Measurements from ENCODE around the gene KIT. TPM values are rescaled to one million over a fixed set of nuclear protein-coding genes. Genes with fewer than 3 reads are reported as not detected.
A peak's percentile ranks its signal among the peaks of the same experiment; 100 is the strongest.

KIT gene
- total RNA-seq, 1 experiment from 2014 or later: 1.5 TPM

- no TSS peak for BruUV-seq (replicated peaks)
- Histone ChIP-seq H3K27me3 (ENCODE audit: control insufficient read depth, insufficient read depth, low read length) (no peaks in the 10 kb centered on the region), H3K4me3 (ENCODE audit: low read depth in 2 of 2, low read length in 2 of 2) (no peak overlapping the region), H3K9me3 (ENCODE audit: control insufficient read depth, insufficient read depth, low read depth, low read length) (no peaks in the 10 kb centered on the region), H3K4me1 (ENCODE audit: control insufficient read depth, insufficient read depth, low read length) (no peaks in the 10 kb centered on the region), H3K36me3 (ENCODE audit: control insufficient read depth, insufficient read depth, low read length) (no peaks in the 10 kb centered on the region), H3K27ac (ENCODE audit: low read length) (no peak overlapping the region)
- ChIA-PET CTCF (no interaction called here), POLR2A (no interaction called here)
- intact Hi-C loops (cut with micrococcal nuclease; ENCODE audit: unreplicated experiment): no loop called here
- in situ Hi-C loops (cut with HindIII; ENCODE audit: low pct_unique_long_range_greater_than_20kb, low sequenced_read_pairs): no loop called here
- TF ChIP-seq CTCF (IDR thresholded peaks at IDR 0.05): peak; percentile 50
- TF ChIP-seq SIN3A (IDR thresholded peaks at IDR 0.05; ENCODE audit: borderline replicate concordance, insufficient read depth, low read depth, low read length): no peak
- ATAC-seq: no peak
- peak; percentile 13 for DNase-seq (ENCODE audit: low read depth, low spot score)
Observed at GRCh38 chr4:54683616-54684346, 26.0 kb downstream of the KIT start.

GRCh38 chr4:54685810-54686209 lies 28.1 kb downstream of the KIT start:
- Histone ChIP-seq H3K9me3 (ENCODE audit: control insufficient read depth, insufficient read depth, low read depth, low read length) (no peaks in the 10 kb centered on the region), H3K4me1 (ENCODE audit: control insufficient read depth, insufficient read depth, low read length) (no peaks in the 10 kb centered on the region), H3K27ac (ENCODE audit: low read length) (no peak overlapping the region), H3K4me3 (ENCODE audit: low read depth in 2 of 2, low read length in 2 of 2) (no peak overlapping the region), H3K27me3 (ENCODE audit: control insufficient read depth, insufficient read depth, low read length) (no peaks in the 10 kb centered on the region), H3K36me3 (ENCODE audit: control insufficient read depth, insufficient read depth, low read length) (no peaks in the 10 kb centered on the region)
- CTCF ChIA-PET: no interaction called here
- intact Hi-C loops (cut with micrococcal nuclease; ENCODE audit: unreplicated experiment): no loop called here
- TF ChIP-seq POLR2AphosphoS5 (IDR thresholded peaks at IDR 0.05; ENCODE audit: low read depth, low read length): no peak
- TF ChIP-seq CTCF (IDR thresholded peaks at IDR 0.05): no peak
- no peak for TF ChIP-seq SIN3A (IDR thresholded peaks at IDR 0.05; ENCODE audit: borderline replicate concordance, insufficient read depth, low read depth, low read length)
- no peak for TF ChIP-seq TCF7L2 (IDR thresholded peaks at IDR 0.05; ENCODE audit: low read depth, low read length)
- TF ChIP-seq REST (IDR thresholded peaks at IDR 0.05; ENCODE audit: insufficient read depth in 1 of 2, low read depth in 2 of 2, low read length in 1 of 2): no peak
- in situ Hi-C loops (cut with HindIII; ENCODE audit: low pct_unique_long_range_greater_than_20kb, low sequenced_read_pairs): no loop called here
- ATAC-seq (no peak), DNase-seq (ENCODE audit: low read depth, low spot score) (no peak)
- BruUV-seq (replicated peaks): no TSS peak
- POLR2A ChIA-PET: no interaction called here
